ENCODE measurements around the gene LTBP4. TPM values are rescaled to one million over a fixed set of nuclear protein-coding genes. Genes with fewer than 3 reads are reported as not detected.

LTBP4 gene
- total RNA-seq, 5 donors from 2014 or later (not counting 1 experiment from before 2014, with no cell fraction given), result 90.9 to 215 (median 160) TPM

DNA sequence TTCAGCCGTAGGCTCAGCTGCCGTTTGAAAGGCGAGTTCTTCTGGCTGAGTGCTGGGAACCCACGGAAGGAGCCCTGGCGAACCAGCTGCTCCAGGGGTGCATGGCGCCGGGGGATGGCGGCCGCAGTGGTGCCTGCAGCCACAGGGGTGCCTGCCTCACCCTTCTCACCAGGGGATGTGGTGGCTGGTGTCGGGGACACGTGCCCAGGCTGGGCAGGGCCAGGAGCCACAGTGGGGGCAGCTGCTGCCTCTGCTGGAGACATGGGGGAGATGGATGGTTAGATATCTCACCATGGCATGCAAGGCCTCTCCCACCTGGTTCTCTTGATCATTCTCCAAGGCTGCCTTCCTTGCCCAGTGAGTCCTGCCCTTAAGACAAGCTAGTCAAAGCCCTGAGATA lies 72.2 kb downstream of the LTBP4 start:
- Mint-ChIP-seq H3K4me3 (no peak overlapping the region), H3K27ac (no peak overlapping the region), H3K4me1 (no peaks in the 10 kb centered on the region), H3K9me3 (peaks cover 0 to 7% (median 7%) of the 10 kb centered on the region in 3 donors), H3K36me3 (peaks cover 30% of the 10 kb centered on the region), H3K27me3 (no peaks in the 10 kb centered on the region)
- WGBS (ENCODE audit: insufficient coverage), result 66% methylated on average over 7 of the region's 11 CpGs
- H3K4me1 ChIP-seq (ENCODE audit: control insufficient read depth in 1 of 2, extremely low read depth in 1 of 2, insufficient read depth in 2 of 2, low read length in 2 of 2), result peaks cover 0 to 14% of the 10 kb centered on the region in 2 experiments
- ChIA-PET POLR2A (no interaction called here), CTCF (no interaction called here)
- DNase-seq (peak in 9 of 35 experiments; percentile 14 to 55 (median 28)), ATAC-seq (replicated peaks in 1 of 4) (no peak)
- peak overlapping the region; percentile 1 for H3K27ac ChIP-seq (ENCODE audit: low read length)
- peaks cover 18 to 24% of the 10 kb centered on the region in 2 donors for H3K36me3 ChIP-seq (ENCODE audit: control insufficient read depth in 2 of 2, extremely low read depth in 1 of 2, insufficient read depth in 1 of 2, low read length in 1 of 2)
- H3K27me3 ChIP-seq (replicated peaks in 1 of 2; ENCODE audit: control insufficient read depth in 2 of 2, extremely low read depth in 1 of 2, insufficient read depth in 2 of 2, low read length in 1 of 2), result no peaks in the 10 kb centered on the region
- H3K4me3 ChIP-seq (ENCODE audit: control insufficient read depth in 1 of 2, extremely low read depth in 1 of 2, low read length in 1 of 2), result peak overlapping the region in 1 of 2 donors; percentile 5
- peaks cover 9% of the 10 kb centered on the region for H3K9me3 ChIP-seq

DNA sequence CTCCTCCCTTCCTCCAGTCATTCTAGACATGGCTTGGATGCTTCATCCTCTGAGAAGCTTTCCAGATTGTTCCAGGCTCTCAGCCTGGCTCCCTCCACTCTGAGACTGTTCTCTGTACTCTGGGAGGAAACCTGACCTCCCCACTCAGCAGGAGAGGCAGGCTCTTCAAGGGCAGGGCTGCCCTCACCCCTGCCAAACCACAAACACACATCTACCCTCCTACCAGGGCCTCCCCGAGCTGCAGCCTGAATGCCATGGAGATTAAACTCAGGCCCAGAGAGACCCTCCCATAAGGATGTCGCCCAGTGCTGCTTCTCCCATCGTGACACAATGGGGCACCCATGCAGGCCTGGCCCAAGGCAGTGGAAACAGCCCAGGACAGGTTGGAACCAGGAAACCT lies 73.1 kb downstream of the LTBP4 start:
- CTCF ChIA-PET, result interaction anchor here in 1 of 2 donors (0.5 kb wide), 1 partner anchor 326 kb away, joined by 3 read pairs; the partner anchor contains the start of genes C19orf47 and PLD3
- 77% methylated on average over 3 of the region's 3 CpGs for WGBS (ENCODE audit: insufficient coverage)

DNA sequence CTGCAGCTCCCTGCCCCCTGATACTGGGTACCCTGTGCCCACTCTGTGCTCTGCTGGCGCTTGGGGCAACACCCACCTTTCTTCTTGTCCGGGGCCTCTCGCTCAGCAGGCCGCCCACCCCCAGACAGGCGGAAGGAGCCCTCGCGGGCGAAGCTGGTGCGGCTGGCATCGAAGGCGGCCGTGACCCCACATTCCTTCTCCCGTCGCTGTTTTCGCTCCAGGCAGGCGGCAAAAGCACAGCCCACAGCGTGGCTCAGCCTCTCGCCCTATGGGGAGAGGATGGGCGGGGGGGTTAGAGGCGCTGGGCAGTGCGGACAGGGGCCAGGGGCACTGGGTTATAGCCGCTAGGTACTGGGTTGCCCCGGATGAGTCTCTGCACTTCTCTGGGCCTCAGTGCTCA lies 76.0 kb downstream of the LTBP4 start:
- POLR2A ChIA-PET, result no interaction called here

More for the DNA sequence above, 73.1 kb downstream of the LTBP4 start:
- Histone ChIP-seq H3K9me3 (peaks cover 5% of the 10 kb centered on the region), H3K4me3 (ENCODE audit: control insufficient read depth in 1 of 2, extremely low read depth in 1 of 2, low read length in 1 of 2) (no peak overlapping the region), H3K27ac (ENCODE audit: low read length) (no peak overlapping the region), H3K27me3 (replicated peaks in 1 of 2; ENCODE audit: control insufficient read depth in 2 of 2, extremely low read depth in 1 of 2, insufficient read depth in 2 of 2, low read length in 1 of 2) (no peaks in the 10 kb centered on the region), H3K36me3 (ENCODE audit: control insufficient read depth in 2 of 2, extremely low read depth in 1 of 2, insufficient read depth in 1 of 2, low read length in 1 of 2) (peaks cover 13 to 22% of the 10 kb centered on the region in 2 donors), H3K4me1 (ENCODE audit: control insufficient read depth in 1 of 2, extremely low read depth in 1 of 2, insufficient read depth in 2 of 2, low read length in 2 of 2) (peaks cover 0 to 14% of the 10 kb centered on the region in 2 experiments)
- ATAC-seq (replicated peaks in 1 of 4) (peak in 1 of 4 experiments; percentile 43), DNase-seq (no peak)
- Mint-ChIP-seq H3K4me3 (no peak overlapping the region), H3K27ac (no peak overlapping the region), H3K4me1 (no peaks in the 10 kb centered on the region), H3K27me3 (no peaks in the 10 kb centered on the region), H3K36me3 (peaks cover 23% of the 10 kb centered on the region), H3K9me3 (peaks cover 0 to 3% (median 3%) of the 10 kb centered on the region in 3 donors)
- POLR2A ChIA-PET, result no interaction called here

More for the DNA sequence above, 76.0 kb downstream of the LTBP4 start:
- H3K4me3 Mint-ChIP-seq, result no peak overlapping the region
- H3K9me3 Mint-ChIP-seq, result no peaks in the 10 kb centered on the region
- no peaks in the 10 kb centered on the region for H3K4me1 Mint-ChIP-seq
- DNase-seq (no peak), ATAC-seq (replicated peaks in 1 of 4) (no peak)
- Histone ChIP-seq H3K27me3 (replicated peaks in 1 of 2; ENCODE audit: control insufficient read depth in 2 of 2, extremely low read depth in 1 of 2, insufficient read depth in 2 of 2, low read length in 1 of 2) (no peaks in the 10 kb centered on the region), H3K4me3 (ENCODE audit: control insufficient read depth in 1 of 2, extremely low read depth in 1 of 2, low read length in 1 of 2) (no peak overlapping the region), H3K9me3 (no peaks in the 10 kb centered on the region), H3K27ac (ENCODE audit: low read length) (no peak overlapping the region), H3K4me1 (ENCODE audit: control insufficient read depth in 1 of 2, extremely low read depth in 1 of 2, insufficient read depth in 2 of 2, low read length in 2 of 2) (peaks cover 0 to 14% of the 10 kb centered on the region in 2 experiments), H3K36me3 (ENCODE audit: control insufficient read depth in 2 of 2, extremely low read depth in 1 of 2, insufficient read depth in 1 of 2, low read length in 1 of 2) (peaks cover 5 to 17% of the 10 kb centered on the region in 2 donors)
- no peak overlapping the region for H3K27ac Mint-ChIP-seq
- peaks cover 11% of the 10 kb centered on the region for H3K36me3 Mint-ChIP-seq
- CTCF ChIA-PET, result no interaction called here
- WGBS (ENCODE audit: insufficient coverage), result 96% methylated on average over 19 of the region's 23 CpGs
- no peaks in the 10 kb centered on the region for H3K27me3 Mint-ChIP-seq

Other genes with a start within 250 kb of the LTBP4 start
- under 1 TPM in 4 of 5 donors, not detected in 1; 0.16 to 0.20 (median 0.18) TPM for gene HIPK4, start 211.2 kb upstream of the LTBP4 start, total RNA-seq
- gene PRX, start 188.0 kb upstream of the LTBP4 start, total RNA-seq, result 1 to 10 TPM; 2.0 to 4.4 (median 2.8) TPM
- gene SERTAD1, start 175.4 kb upstream of the LTBP4 start, total RNA-seq, result 10 to 100 TPM; 10.9 to 25.4 (median 13.3) TPM
- 10 to 100 TPM; 17.4 to 26.7 (median 24.7) TPM for gene SERTAD3, start 157.0 kb upstream of the LTBP4 start, total RNA-seq
- 10 to 100 TPM in 3 of 5 donors, 1 to 10 TPM in 2; 6.8 to 20.3 (median 16.4) TPM for gene BLVRB, start 135.6 kb upstream of the LTBP4 start, total RNA-seq
- 1 to 10 TPM in 1 of 5 donors, under 1 TPM in 4; 0.37 to 1.2 (median 0.66) TPM for gene SPTBN4, start 134.4 kb upstream of the LTBP4 start, total RNA-seq
- gene SHKBP1, start 24.5 kb upstream of the LTBP4 start, total RNA-seq, result 100 to 1,000 TPM; 117 to 153 (median 142) TPM
- 10 to 100 TPM in 3 of 5 donors, 1 to 10 TPM in 2; 7.1 to 19.0 (median 13.1) TPM for gene NUMBL, start 89.3 kb downstream of the LTBP4 start, total RNA-seq
- gene COQ8B, start 115.5 kb downstream of the LTBP4 start, total RNA-seq, result 10 to 100 TPM; 30.8 to 60.1 (median 53.9) TPM
- 10 to 100 TPM in 1 of 5 donors, 1 to 10 TPM in 4; 5.9 to 11.8 (median 9.3) TPM for gene ITPKC, start 115.7 kb downstream of the LTBP4 start, total RNA-seq
- 1 to 10 TPM; 4.7 to 8.3 (median 6.8) TPM for gene ACTMAP, start 149.1 kb downstream of the LTBP4 start, total RNA-seq
- gene SNRPA, start 149.8 kb downstream of the LTBP4 start, total RNA-seq, result 100 to 1,000 TPM in 1 of 5 donors, 10 to 100 TPM in 4; 65.2 to 101 (median 79.1) TPM
- 1 to 10 TPM in 4 of 5 donors, not detected in 1; 1.5 to 5.2 (median 4.1) TPM for gene MIA, start 174.2 kb downstream of the LTBP4 start, total RNA-seq
- 10 to 100 TPM; 42.4 to 77.9 (median 63.2) TPM for gene RAB4B, start 176.9 kb downstream of the LTBP4 start, total RNA-seq
- gene EGLN2, start 197.8 kb downstream of the LTBP4 start, total RNA-seq, result 100 to 1,000 TPM; 150 to 234 (median 224) TPM
- gene CYP2A6, start 249.1 kb downstream of the LTBP4 start, total RNA-seq, result 1 to 10 TPM in 1 of 5 donors, under 1 TPM in 2, not detected in 2; 0.59 to 1.1 (median 0.66) TPM